MM.1S (cell line): ENCODE measurements around the gene CENPS.

ENCODE experiments used
- CTCF ChIP-seq: fragments of 300-600 bp; sonication (generic); IDR thresholded peaks from 2 replicates; pipeline ENCODE4 v1.5.1; 2016; ENCODE audit warnings: antibody characterized with exemption, low read length, mixed read lengths
- EZH2 ChIP-seq: fragments of 300-600 bp; sonication (generic); optimal IDR thresholded peaks from 2 replicates; pipeline ENCODE3; 2017; ENCODE audit warnings: low read depth, mild to moderate bottlenecking, antibody characterized with exemption, low read length, mixed read lengths
- EZH2phosphoT487 ChIP-seq: fragments of 300-600 bp; sonication (generic); IDR thresholded peaks from 2 replicates; pipeline ENCODE4 v1.6.1; 2018; ENCODE audit warnings: antibody characterized with exemption, low read length

GRCh38 chr1:10399444-10399941, 30.7 kb upstream of the CENPS start:
- TF ChIP-seq CTCF (no peak), EZH2phosphoT487 (no peak), EZH2 (no peak)
